ENCODE results near the gene CCSER1.

CCSER1 gene

DNA sequence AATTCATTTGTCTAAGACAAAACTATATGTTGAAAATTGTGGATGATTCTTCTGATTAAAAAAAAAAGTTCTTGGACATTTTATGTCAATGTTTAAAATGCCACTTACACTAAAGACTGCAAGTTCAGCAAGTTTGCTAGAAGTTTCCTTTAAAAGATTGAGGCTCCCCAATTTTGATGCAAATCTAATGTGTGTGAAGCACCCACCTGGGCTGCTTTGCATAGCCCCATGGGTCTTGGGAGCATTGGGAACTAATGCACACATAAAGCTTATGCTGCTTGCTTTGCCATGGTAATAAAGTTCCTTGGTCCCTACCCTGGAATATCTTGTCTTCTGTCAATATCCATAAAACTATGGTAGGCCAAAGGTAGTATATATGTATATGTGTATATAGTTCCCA, 1450.7 kb downstream of the CCSER1 start:
- no peak for TF ChIP-seq CTCF (IDR thresholded peaks at IDR 0.05; ENCODE audit: low read depth, low read length, missing control alignments)
- no peaks in the 10 kb centered on the region for H3K27me3 ChIP-seq (replicated peaks)
- no peak for DNase-seq
- no peak overlapping the region for H3K4me3 ChIP-seq (ENCODE audit: low read depth, low read length)
- in situ Hi-C loops (cut with HindIII; ENCODE audit: low pct_ligation_motif_present, low sequenced_read_pairs) = no loop called here
- H3K36me3 ChIP-seq (replicated peaks) = no peaks in the 10 kb centered on the region
- no peak overlapping the region for H3K27ac ChIP-seq

GRCh38 chr4:91590260-91590659, 1463.1 kb downstream of the CCSER1 start:
- in situ Hi-C loops (cut with HindIII; ENCODE audit: low pct_ligation_motif_present, low sequenced_read_pairs) = no loop called here
- H3K4me3 ChIP-seq (ENCODE audit: low read depth, low read length) = no peak overlapping the region
- DNase-seq = no peak
- H3K27me3 ChIP-seq (replicated peaks) = no peaks in the 10 kb centered on the region
- no peak overlapping the region for H3K27ac ChIP-seq
- no peak for TF ChIP-seq CTCF (IDR thresholded peaks at IDR 0.05; ENCODE audit: low read depth, low read length, missing control alignments)
- H3K36me3 ChIP-seq (replicated peaks) = no peaks in the 10 kb centered on the region

GRCh38 chr4:91592125-91592524, 1464.9 kb downstream of the CCSER1 start:
- TF ChIP-seq CTCF (IDR thresholded peaks at IDR 0.05; ENCODE audit: low read depth, low read length, missing control alignments) = no peak
- in situ Hi-C loops (cut with HindIII; ENCODE audit: low pct_ligation_motif_present, low sequenced_read_pairs) = no loop called here
- no peak for DNase-seq
- Histone ChIP-seq H3K36me3 (replicated peaks) (no peaks in the 10 kb centered on the region), H3K27ac (no peak overlapping the region), H3K27me3 (replicated peaks) (no peaks in the 10 kb centered on the region), H3K4me3 (ENCODE audit: low read depth, low read length) (no peak overlapping the region)

DNA sequence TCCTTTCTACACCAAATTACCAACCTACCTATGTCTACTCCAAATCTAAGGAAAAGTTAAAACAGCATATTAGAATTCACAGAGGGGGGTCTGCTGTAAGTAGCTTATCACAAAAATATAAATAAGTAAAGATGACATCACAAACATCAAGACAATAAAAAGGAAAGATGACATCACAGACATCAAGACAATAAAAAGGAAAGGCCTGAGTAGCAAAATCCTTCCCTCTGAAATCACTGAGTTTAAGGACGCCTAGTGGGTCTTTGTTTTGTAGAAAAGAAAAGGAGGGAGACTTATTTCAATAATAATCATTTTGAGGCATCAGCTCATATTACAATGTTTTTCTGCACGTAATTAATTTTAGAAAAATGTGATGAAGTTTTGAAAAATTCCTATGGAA, 1469.5 kb downstream of the CCSER1 start:
- Histone ChIP-seq H3K27ac (no peak overlapping the region), H3K36me3 (replicated peaks) (no peaks in the 10 kb centered on the region), H3K27me3 (replicated peaks) (no peaks in the 10 kb centered on the region), H3K4me3 (ENCODE audit: low read depth, low read length) (no peak overlapping the region)
- DNase-seq = no peak
- no peak for TF ChIP-seq CTCF (IDR thresholded peaks at IDR 0.05; ENCODE audit: low read depth, low read length, missing control alignments)
- in situ Hi-C loops (cut with HindIII; ENCODE audit: low pct_ligation_motif_present, low sequenced_read_pairs) = no loop called here

DNA sequence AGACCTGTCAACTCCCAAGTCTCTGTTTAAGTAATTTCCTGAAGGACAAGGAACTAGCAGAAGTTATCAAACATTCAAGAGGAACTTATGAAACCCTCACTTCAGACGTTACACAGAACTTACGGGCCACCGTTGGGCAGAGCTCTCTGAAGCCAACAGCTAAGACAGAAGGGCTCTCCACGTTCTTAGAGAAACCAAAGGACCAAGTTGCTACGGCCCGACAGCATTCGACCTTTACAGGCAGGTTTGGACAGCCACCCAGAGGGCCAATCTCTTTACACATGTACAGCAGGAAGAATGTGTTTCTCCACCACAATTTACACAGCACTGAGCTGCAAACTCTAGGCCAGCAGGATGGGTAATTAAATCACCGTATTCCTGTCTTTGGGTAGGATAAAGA, 1471.5 kb downstream of the CCSER1 start:
- no peak for DNase-seq
- in situ Hi-C loops (cut with HindIII; ENCODE audit: low pct_ligation_motif_present, low sequenced_read_pairs) = no loop called here
- no peak overlapping the region for H3K27ac ChIP-seq
- no peak overlapping the region for H3K4me3 ChIP-seq (ENCODE audit: low read depth, low read length)
- TF ChIP-seq CTCF (IDR thresholded peaks at IDR 0.05; ENCODE audit: low read depth, low read length, missing control alignments) = no peak
- H3K36me3 ChIP-seq (replicated peaks) = no peaks in the 10 kb centered on the region
- H3K27me3 ChIP-seq (replicated peaks) = no peaks in the 10 kb centered on the region

DNA sequence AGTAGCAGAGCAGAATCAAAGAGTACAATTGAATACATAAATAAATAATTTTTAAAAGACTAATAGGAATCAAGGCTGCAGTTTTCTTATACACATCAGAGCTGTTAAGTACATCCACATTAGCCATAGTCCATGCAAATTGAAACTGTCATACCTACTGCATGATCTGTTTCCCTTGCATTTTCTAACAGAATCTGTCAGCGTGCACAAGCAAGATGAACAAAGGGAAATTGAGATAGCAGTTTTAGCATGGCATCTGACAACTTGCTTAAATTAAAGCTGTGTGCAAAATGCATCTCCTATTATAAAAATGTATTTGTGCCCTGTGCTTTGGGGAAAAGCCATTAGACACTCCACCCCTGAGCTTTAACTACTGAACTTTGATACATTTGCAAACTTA, 1473.1 kb downstream of the CCSER1 start:
- Histone ChIP-seq H3K27ac (no peak overlapping the region), H3K4me3 (ENCODE audit: low read depth, low read length) (no peak overlapping the region), H3K36me3 (replicated peaks) (no peaks in the 10 kb centered on the region), H3K27me3 (replicated peaks) (no peaks in the 10 kb centered on the region)
- DNase-seq = no peak
- no peak for TF ChIP-seq CTCF (IDR thresholded peaks at IDR 0.05; ENCODE audit: low read depth, low read length, missing control alignments)
- in situ Hi-C loops (cut with HindIII; ENCODE audit: low pct_ligation_motif_present, low sequenced_read_pairs) = no loop called here

Measured in brain microvascular endothelial cell (primary cell).